Measurements from ENCODE around the gene PPARD.
A peak's percentile ranks its signal among the peaks of the same experiment; 100 is the strongest.

Gene PPARD

DNA sequence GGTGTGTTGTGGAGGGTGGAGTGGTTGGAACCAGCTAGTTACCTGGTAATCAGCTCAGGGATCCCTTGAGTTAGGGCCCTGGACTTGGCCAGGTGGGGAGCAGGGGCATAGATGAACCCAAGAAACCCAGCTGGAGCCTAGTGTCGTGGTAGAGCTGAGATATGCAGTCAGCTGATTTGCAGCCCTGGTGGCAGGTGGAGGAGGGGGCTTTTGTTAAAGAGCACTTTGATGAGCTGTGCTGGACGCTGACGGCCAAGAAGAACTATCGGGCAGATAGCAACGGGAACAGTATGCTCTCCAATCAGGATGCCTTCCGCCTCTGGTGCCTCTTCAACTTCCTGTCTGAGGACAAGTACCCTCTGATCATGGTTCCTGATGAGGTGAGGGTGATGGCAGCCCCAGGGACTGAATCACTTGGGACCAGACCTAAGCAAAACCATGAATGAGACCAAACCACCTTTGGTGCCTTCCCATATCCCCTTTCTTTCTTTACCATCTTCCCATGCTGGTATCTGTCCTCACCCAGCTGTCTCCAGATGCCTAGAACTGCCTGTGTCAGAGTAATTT lies 32.0 kb upstream of the PPARD start:
- no peak overlapping the region for H3K9ac ChIP-seq (ENCODE audit: low read length)
- no peak for TF ChIP-seq EZH2phosphoT487 (IDR thresholded peaks at IDR 0.05; ENCODE audit: low read depth)
- TF ChIP-seq, protein P1, sequence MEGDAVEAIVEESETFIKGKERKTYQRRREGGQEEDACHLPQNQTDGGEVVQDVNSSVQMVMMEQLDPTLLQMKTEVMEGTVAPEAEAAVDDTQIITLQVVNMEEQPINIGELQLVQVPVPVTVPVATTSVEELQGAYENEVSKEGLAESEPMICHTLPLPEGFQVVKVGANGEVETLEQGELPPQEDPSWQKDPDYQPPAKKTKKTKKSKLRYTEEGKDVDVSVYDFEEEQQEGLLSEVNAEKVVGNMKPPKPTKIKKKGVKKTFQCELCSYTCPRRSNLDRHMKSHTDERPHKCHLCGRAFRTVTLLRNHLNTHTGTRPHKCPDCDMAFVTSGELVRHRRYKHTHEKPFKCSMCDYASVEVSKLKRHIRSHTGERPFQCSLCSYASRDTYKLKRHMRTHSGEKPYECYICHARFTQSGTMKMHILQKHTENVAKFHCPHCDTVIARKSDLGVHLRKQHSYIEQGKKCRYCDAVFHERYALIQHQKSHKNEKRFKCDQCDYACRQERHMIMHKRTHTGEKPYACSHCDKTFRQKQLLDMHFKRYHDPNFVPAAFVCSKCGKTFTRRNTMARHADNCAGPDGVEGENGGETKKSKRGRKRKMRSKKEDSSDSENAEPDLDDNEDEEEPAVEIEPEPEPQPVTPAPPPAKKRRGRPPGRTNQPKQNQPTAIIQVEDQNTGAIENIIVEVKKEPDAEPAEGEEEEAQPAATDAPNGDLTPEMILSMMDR (IDR thresholded peaks at IDR 0.05; ENCODE audit: low read depth, low read length): no peak
- no peak overlapping the region for H3K27ac ChIP-seq (ENCODE audit: low read length)
- no peaks in the 10 kb centered on the region for H4K20me1 ChIP-seq (ENCODE audit: insufficient read depth, low read length)
- H3K79me2 ChIP-seq (ENCODE audit: low read length): no peaks in the 10 kb centered on the region
- H3K4me2 ChIP-seq (ENCODE audit: low read length): no peak overlapping the region
- H3K36me3 ChIP-seq (replicated peaks; ENCODE audit: low read depth, low read length): no peaks in the 10 kb centered on the region
- no peak overlapping the region for H2AFZ ChIP-seq (ENCODE audit: low read depth, low read length)
- H3K9me3 ChIP-seq (ENCODE audit: insufficient read depth, low read length): no peaks in the 10 kb centered on the region
- no peak overlapping the region for H3K4me3 ChIP-seq (ENCODE audit: low read length)
- no peaks in the 10 kb centered on the region for H3K27me3 ChIP-seq (ENCODE audit: low read depth, low read length)
- H3K4me1 ChIP-seq (ENCODE audit: low read length): peaks cover 7% of the 10 kb centered on the region

DNA sequence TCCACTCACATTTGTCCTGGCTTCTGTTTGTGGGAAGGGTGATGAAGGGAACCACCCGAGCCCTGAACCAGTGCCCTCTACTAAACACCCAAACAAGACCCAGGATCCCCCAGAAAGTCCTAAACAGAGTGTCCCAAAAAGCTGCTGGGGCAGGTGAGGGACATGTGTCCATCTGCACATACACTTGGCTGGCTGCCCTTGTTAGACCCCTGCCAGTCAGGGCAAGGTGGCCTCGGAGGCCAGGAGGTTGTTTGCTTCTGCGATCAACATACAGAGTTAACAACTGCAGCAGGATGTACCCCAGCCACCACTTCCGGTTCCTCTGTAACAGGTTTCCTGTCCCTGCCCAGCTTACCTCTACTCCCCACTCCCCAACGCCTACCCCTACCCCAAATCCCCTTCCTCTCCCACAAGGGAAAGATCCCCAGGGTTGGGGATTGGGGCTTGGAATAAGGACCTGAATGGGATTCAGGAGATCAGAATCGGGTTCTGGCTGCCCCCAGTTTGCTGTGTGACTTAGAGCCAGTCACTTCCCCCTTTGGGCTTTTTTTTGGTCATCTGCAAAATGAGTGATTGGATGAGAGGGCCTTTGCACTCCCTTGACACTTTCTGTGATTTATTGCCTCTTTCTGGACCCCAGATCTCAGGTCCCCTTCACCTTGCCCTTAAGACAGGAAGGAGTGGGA lies 30.8 kb upstream of the PPARD start:
- H4K20me1 ChIP-seq (ENCODE audit: insufficient read depth, low read length): no peaks in the 10 kb centered on the region
- H3K4me1 ChIP-seq (ENCODE audit: low read length): peaks cover 7% of the 10 kb centered on the region
- H3K27ac ChIP-seq (ENCODE audit: low read length): no peak overlapping the region
- H3K36me3 ChIP-seq (replicated peaks; ENCODE audit: low read depth, low read length): no peaks in the 10 kb centered on the region
- H2AFZ ChIP-seq (ENCODE audit: low read depth, low read length): peak overlapping the region; percentile 5; the same call in 1 of the 2 replicates
- no peaks in the 10 kb centered on the region for H3K79me2 ChIP-seq (ENCODE audit: low read length)
- H3K9me3 ChIP-seq (ENCODE audit: insufficient read depth, low read length): no peaks in the 10 kb centered on the region
- no peak overlapping the region for H3K4me3 ChIP-seq (ENCODE audit: low read length)
- H3K27me3 ChIP-seq (ENCODE audit: low read depth, low read length): no peaks in the 10 kb centered on the region
- TF ChIP-seq, protein P1 (IDR thresholded peaks at IDR 0.05; ENCODE audit: low read depth, low read length): no peak
- no peak for TF ChIP-seq EZH2phosphoT487 (IDR thresholded peaks at IDR 0.05; ENCODE audit: low read depth)
- peak overlapping the region; percentile 39 for H3K4me2 ChIP-seq (ENCODE audit: low read length)
- H3K9ac ChIP-seq (ENCODE audit: low read length): no peak overlapping the region

DNA sequence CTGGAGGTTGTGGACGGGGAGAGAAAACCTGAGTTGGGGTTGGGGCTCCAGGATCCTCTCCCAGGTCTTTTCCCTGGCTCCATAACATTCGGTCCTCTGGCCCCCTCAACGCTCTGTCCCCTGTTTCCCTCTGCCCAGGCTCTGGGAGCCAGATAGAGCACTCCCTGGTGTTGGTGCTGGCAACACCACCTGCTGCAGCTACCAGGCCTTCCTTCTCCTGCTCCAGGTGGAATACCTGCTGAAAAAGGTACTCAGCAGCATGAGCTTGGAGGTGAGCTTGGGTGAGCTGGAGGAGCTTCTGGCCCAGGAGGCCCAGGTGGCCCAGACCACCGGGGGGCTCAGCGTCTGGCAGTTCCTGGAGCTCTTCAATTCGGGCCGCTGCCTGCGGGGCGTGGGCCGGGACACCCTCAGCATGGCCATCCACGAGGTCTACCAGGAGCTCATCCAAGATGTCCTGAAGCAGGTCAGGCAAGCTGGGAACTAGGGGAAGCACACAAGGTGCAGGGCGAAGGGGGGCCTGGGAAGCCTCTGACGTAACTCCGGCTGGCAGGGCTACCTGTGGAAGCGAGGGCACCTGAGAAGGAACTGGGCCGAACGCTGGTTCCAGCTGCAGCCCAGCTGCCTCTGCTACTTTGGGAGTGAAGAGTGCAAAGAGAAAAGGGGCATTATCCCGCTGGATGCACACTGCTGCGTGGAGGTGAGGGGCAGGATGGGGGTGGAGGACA lies 30.1 kb upstream of the PPARD start:
- Histone ChIP-seq H3K9me3 (ENCODE audit: insufficient read depth, low read length) (no peaks in the 10 kb centered on the region), H3K79me2 (ENCODE audit: low read length) (no peaks in the 10 kb centered on the region), H2AFZ (ENCODE audit: low read depth, low read length) (no peak overlapping the region), H3K4me2 (ENCODE audit: low read length) (no peak overlapping the region), H3K27me3 (ENCODE audit: low read depth, low read length) (no peaks in the 10 kb centered on the region), H3K4me3 (ENCODE audit: low read length) (no peak overlapping the region), H3K27ac (ENCODE audit: low read length) (no peak overlapping the region), H3K4me1 (ENCODE audit: low read length) (peaks cover 7% of the 10 kb centered on the region), H4K20me1 (ENCODE audit: insufficient read depth, low read length) (no peaks in the 10 kb centered on the region), H3K36me3 (replicated peaks; ENCODE audit: low read depth, low read length) (no peaks in the 10 kb centered on the region), H3K9ac (ENCODE audit: low read length) (no peak overlapping the region)
- no peak for TF ChIP-seq EZH2phosphoT487 (IDR thresholded peaks at IDR 0.05; ENCODE audit: low read depth)
- TF ChIP-seq, protein P1 (IDR thresholded peaks at IDR 0.05; ENCODE audit: low read depth, low read length): no peak

DNA sequence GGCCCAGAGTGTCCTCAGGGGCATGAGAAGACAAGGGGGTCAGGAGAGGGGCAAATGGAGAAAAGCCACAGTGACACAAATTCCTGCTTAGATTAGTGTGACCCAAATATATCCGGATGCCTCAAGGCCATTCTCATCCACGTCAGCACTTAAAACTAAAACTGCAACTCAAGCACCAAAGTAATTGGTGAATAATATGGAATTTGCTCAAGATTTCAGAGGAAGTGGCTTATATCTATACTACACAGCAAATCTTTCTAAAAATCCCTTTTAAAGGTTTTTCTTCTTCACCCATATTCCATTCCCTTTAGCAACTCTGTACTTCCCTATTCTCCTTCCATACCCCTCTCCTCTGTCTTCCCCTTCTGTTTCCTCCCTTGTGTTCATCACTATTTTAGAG lies 29.6 kb upstream of the PPARD start:
- Histone ChIP-seq H3K79me2 (ENCODE audit: low read length) (no peaks in the 10 kb centered on the region), H3K36me3 (replicated peaks; ENCODE audit: low read depth, low read length) (no peaks in the 10 kb centered on the region), H3K4me2 (ENCODE audit: low read length) (no peak overlapping the region), H3K27ac (ENCODE audit: low read length) (no peak overlapping the region), H3K9me3 (ENCODE audit: insufficient read depth, low read length) (no peaks in the 10 kb centered on the region), H3K4me1 (ENCODE audit: low read length) (peaks cover 7% of the 10 kb centered on the region), H3K27me3 (ENCODE audit: low read depth, low read length) (no peaks in the 10 kb centered on the region), H4K20me1 (ENCODE audit: insufficient read depth, low read length) (no peaks in the 10 kb centered on the region), H2AFZ (ENCODE audit: low read depth, low read length) (no peak overlapping the region), H3K4me3 (ENCODE audit: low read length) (no peak overlapping the region), H3K9ac (ENCODE audit: low read length) (no peak overlapping the region)
- TF ChIP-seq EZH2phosphoT487 (IDR thresholded peaks at IDR 0.05; ENCODE audit: low read depth): no peak
- TF ChIP-seq, protein P1 (IDR thresholded peaks at IDR 0.05; ENCODE audit: low read depth, low read length): no peak
